ENCODE results near the gene ELP4. TPM values are rescaled to one million over a fixed set of nuclear protein-coding genes. Genes with fewer than 3 reads are reported as not detected.

ELP4 gene
- total RNA-seq, 1 experiment from 2014 or later: 24.6 TPM

GRCh38 chr11:31768749-31769640 is 259.4 kb downstream of the ELP4 start:
- no peak for DNase-seq (ENCODE audit: low spot score)

- DNase-seq (ENCODE audit: low spot score): no peak
Measured at GRCh38 chr11:31770011-31770700, 260.6 kb downstream of the ELP4 start.

GRCh38 chr11:31772412-31772811 is 262.8 kb downstream of the ELP4 start:
- DNase-seq (ENCODE audit: low spot score): no peak

- no peak for DNase-seq (ENCODE audit: low spot score)
Measured at GRCh38 chr11:31779374-31779791, 269.8 kb downstream of the ELP4 start.

GRCh38 chr11:31780078-31780477 is 270.5 kb downstream of the ELP4 start:
- DNase-seq (ENCODE audit: low spot score): no peak

GRCh38 chr11:31780480-31780971 is 271.0 kb downstream of the ELP4 start:
- DNase-seq (ENCODE audit: low spot score): no peak

- no peak for DNase-seq (ENCODE audit: low spot score)
Measured at GRCh38 chr11:31782257-31782656, 272.7 kb downstream of the ELP4 start.

- no peak for DNase-seq (ENCODE audit: low spot score)
Measured at GRCh38 chr11:31783252-31783651, 273.7 kb downstream of the ELP4 start.

GRCh38 chr11:31784611-31785010 is 275.0 kb downstream of the ELP4 start:
- no peak for DNase-seq (ENCODE audit: low spot score)

GRCh38 chr11:31786996-31787685 is 277.6 kb downstream of the ELP4 start:
- DNase-seq (ENCODE audit: low spot score): no peak

- no peak for DNase-seq (ENCODE audit: low spot score)
Measured at GRCh38 chr11:31788085-31788484, 278.5 kb downstream of the ELP4 start.

- no peak for DNase-seq (ENCODE audit: low spot score)
Measured at GRCh38 chr11:31790649-31791048, 281.1 kb downstream of the ELP4 start.

- DNase-seq (ENCODE audit: low spot score): no peak
Measured at GRCh38 chr11:31792036-31792435, 282.5 kb downstream of the ELP4 start.

GRCh38 chr11:31792456-31792855 is 282.9 kb downstream of the ELP4 start:
- DNase-seq (ENCODE audit: low spot score): no peak

GRCh38 chr11:31793264-31793663 is 283.7 kb downstream of the ELP4 start:
- DNase-seq (ENCODE audit: low spot score): no peak

GRCh38 chr11:31794548-31794947 is 285.0 kb downstream of the ELP4 start:
- no peak for DNase-seq (ENCODE audit: low spot score)

- DNase-seq (ENCODE audit: low spot score): no peak
Measured at GRCh38 chr11:31795706-31796498, 286.3 kb downstream of the ELP4 start.

- DNase-seq (ENCODE audit: low spot score): no peak
Measured at GRCh38 chr11:31796499-31797189, 287.1 kb downstream of the ELP4 start.

- DNase-seq (ENCODE audit: low spot score): no peak
Measured at GRCh38 chr11:31797190-31798056, 287.9 kb downstream of the ELP4 start.
